Activated CD8-positive, alpha-beta memory T cell treated with anti-CD3 and anti-CD28 coated beads for 4 hours (primary cell): ENCODE data around the gene MRNIP.
"Not testable (repeated sequence)": the region's sequence is repeated elsewhere in the genome, so short reads cannot be mapped to it uniquely, and the experiment has no call there.

Experiments used
- DNase-seq, 2 donors: peaks; one replicate each; pipeline ENCODE4 v3.0.0-alpha.2; 2020; ENCODE audit warnings: low read depth in 2 of 2

Gene MRNIP

GRCh38 chr5:179840321-179840720 is 18.3 kb downstream of the MRNIP start:
- no peak for DNase-seq

DNA sequence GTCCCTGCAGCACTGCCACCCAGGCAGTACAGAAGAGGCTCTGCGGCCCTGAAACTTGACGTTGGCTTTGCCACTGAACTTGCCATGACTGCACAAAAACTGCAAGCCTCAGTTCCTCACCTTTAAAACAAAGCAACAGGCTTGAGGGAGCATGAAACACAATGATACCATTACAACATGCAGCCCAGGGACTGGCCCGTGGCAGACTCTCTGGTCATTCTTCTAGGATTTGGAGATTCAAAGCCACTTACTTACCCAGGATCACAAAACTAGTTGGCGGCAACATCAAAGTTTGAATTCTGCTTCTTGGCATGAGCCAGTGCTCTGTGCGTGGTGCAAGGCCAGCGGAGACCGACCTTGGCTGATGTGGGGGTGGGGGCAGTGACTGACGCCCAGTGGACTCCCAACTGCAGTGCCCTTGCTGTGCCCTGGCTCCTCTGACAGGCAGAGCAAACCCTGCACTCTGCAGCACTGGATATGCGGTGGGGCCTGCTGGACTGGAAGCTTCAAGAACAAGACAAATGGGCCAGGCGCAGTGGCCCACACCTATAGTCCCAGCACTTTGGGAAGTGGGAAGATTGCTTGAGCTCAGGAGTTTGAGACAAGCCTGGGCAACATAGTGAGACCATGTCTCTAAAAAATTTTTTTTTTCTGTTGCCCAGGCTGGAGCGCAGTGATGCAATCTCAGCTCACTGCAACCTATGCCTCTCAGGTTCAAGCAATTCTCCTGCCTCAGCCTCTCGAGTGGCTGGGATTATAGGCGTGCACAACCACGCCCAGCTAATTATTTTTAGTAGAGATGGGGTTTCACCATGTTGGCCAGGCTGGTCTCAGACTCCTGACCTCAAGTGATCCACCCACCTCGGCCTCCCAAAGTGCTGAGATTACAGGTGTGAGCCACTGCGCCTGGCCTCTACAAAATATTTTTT is 19.0 kb downstream of the MRNIP start:
- DNase-seq, result no peak

DNA sequence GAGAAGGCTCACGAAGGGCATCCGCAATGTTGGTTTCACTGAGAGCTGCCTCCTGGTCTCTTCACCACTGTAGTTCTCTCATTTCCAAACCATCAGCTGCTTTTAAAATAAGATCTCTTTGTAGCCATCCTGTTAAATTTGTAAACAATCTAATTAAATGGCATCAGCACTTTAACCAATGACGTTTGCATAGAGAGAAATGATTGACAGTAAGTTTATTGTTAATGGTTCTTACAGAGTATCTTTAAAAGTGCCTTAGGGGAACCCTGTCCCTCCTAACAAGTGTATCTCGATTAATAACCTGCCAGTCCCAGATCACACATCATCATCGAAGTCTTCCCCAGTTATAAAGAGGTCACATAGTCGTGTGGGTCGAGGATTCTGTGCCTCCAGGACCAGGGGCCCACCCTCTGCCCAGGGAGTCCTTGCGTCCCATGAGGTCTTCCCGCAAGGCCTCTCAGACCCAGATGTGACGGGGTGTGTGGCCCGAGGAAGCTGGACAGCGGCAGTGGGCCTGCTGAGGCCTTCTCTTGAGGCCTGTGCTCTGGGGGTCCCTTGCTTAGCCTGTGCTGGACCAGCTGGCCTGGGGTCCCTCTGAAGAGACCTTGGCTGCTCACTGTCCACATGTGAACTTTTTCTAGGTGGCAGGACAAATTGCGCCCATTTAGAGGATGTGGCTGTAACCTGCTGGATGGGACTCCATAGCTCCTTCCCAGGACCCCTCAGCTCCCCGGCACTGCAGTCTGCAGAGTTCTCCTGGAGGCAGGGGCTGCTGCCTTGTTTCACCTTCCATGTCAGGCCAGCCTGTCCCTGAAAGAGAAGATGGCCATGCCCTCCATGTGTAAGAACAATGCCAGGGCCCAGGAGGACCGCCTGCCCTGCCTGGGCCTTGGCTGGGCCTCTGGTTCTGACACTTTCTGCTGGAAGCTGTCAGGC is 21.3 kb downstream of the MRNIP start:
- DNase-seq, result no peak

GRCh38 chr5:179836225-179837019 is 22.2 kb downstream of the MRNIP start:
- peak; percentile 26 to 37 for DNase-seq

DNA sequence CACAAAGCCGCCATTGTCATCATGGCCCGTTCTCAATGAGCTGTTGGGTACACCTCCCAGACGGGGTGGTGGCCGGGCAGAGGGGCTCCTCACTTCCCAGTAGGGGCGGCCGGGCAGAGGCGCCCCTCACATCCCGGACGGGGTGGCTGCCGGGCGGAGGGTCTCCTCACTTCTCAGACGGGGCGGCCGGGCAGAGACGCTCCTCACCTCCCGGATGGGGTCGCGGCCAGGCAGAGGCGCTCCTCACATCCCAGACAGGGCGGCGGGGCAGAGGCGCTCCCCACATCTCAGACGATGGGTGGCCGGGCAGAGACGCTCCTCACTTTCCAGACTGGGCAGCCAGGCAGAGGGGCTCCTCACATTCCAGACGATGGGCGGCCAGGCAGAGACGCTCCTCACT is 23.7 kb downstream of the MRNIP start:
- DNase-seq, result not testable (repeated sequence)

GRCh38 chr5:179834120-179834519 is 24.5 kb downstream of the MRNIP start:
- no peak for DNase-seq

GRCh38 chr5:179833709-179834070 is 24.9 kb downstream of the MRNIP start:
- DNase-seq, result no peak

- DNase-seq, result no peak
Measured at GRCh38 chr5:179833056-179833708, 25.4 kb downstream of the MRNIP start.

GRCh38 chr5:179832039-179832745 is 26.4 kb downstream of the MRNIP start:
- DNase-seq, result no peak

GRCh38 chr5:179830818-179831468 is 27.7 kb downstream of the MRNIP start:
- DNase-seq, result no peak

DNA sequence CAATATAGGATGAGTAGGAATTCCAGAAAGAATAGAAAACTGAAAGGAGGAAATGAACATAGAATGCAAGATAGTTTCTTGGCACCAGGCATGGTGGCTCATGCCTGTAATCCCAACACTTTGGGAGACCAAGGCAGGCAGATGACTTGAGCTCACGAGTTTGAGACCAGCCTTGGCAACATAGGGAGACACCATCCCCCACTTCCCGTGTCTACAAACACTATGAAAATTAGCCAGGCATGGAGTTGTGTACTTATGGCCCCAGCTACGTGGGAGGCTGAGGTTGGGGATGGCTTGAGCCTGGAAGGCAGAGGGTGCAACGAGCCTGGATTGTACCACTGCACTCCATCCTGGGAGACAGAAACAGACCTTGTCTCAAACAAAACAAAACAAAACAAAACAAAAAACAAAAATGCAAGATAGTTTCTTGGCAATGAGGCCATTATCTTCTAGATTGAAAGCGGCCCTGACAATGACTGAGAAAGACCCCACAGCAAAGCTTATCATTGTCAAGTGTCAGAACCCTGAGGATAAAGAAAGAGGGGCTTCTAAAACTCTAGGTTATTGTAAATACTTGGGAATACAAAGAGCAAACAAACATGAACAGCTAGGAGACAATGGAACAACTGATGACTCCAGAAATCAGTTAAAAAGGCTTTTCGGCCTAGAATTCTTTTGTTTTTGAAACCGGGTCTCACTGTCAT is 28.7 kb downstream of the MRNIP start:
- no peak for DNase-seq

- no peak for DNase-seq
Measured at GRCh38 chr5:179828756-179829421, 29.7 kb downstream of the MRNIP start.

DNA sequence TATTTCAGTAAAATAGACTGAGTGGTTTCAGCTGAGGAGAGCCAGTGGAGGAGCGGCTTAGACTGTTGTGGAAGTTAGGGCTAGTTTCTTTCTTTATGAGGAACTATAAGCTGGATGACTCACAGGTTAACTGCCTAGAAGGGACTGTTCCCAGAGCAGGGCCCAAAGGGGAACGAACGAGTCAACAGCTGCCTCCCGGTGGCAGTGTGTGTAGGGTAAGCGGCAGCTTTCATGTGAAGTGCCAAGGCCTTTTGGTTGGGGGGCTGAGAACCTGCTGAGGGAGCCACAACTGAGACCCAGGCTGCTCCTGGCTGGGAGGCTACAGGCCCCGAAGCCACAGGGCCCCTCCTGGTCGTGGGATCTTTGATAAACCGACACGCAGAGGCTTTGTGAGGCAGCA is 30.9 kb downstream of the MRNIP start:
- peak in 1 of 2 donors; percentile 44 for DNase-seq

DNA sequence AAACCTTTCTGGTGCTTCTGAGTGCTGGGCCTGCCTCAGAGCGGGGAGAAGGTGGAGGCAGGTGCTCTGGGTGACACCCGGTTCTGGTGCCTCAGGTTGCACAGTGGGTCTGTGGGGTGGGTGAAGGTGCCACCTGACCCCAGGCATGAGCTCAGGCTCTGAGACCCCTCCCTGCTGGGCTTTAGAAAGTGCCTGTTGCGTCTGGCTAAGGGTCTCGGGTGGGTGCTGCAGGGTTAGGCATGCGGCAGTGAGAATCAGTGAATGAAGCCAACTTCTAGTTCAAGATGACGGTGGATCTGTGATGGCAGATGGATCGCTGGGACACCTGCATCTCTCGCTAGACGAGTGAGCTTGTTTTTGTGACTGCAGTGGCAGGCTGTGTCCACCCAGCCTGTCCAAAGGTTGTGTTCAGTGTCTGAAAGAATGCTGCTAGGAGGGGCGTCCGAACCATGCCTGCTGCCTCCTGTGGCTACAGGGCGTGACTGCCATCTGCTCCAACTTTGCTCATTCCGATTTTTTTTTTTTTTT is 32.9 kb downstream of the MRNIP start:
- DNase-seq, result no peak

- no peak for DNase-seq
Measured at GRCh38 chr5:179824745-179825112, 33.9 kb downstream of the MRNIP start.

GRCh38 chr5:179823937-179824744 is 34.5 kb downstream of the MRNIP start:
- DNase-seq, result no peak

DNA sequence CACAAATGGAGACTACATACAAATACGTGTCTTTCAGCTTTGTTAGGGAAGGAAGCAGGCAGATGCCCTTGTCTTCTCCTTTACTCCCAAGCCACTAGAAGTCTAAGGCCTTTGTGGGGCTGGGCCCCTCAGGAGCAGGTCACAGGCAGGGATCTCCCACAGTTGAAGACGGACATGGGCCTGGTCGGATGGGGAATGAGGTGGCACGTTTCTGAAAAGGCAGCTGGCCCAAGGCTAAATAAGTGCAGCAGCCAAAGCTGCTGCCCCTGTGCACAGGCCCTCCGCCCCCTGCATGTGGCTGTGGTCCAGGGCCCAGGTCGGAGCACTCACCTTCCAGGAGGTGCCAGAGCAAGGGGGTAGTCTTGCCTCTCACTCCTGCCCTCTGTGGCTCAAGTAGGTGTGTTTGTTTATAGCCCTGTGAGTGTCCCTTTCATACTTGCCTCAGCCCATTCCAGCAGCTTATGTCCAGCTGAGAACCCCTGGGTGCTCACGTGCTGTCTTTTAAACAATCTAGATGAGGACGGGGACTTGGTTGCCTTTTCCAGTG is 36.1 kb downstream of the MRNIP start:
- no peak for DNase-seq

GRCh38 chr5:179822059-179822432 is 36.6 kb downstream of the MRNIP start:
- no peak for DNase-seq
